ENCODE data around the gene SCARF2. TPM values are rescaled to one million over a fixed set of nuclear protein-coding genes. Genes with fewer than 3 reads are reported as not detected.
"Not testable (repeated sequence)": the region's sequence is repeated elsewhere in the genome, so short reads cannot be mapped to it uniquely, and the experiment has no call there.

Gene SCARF2, protein sequence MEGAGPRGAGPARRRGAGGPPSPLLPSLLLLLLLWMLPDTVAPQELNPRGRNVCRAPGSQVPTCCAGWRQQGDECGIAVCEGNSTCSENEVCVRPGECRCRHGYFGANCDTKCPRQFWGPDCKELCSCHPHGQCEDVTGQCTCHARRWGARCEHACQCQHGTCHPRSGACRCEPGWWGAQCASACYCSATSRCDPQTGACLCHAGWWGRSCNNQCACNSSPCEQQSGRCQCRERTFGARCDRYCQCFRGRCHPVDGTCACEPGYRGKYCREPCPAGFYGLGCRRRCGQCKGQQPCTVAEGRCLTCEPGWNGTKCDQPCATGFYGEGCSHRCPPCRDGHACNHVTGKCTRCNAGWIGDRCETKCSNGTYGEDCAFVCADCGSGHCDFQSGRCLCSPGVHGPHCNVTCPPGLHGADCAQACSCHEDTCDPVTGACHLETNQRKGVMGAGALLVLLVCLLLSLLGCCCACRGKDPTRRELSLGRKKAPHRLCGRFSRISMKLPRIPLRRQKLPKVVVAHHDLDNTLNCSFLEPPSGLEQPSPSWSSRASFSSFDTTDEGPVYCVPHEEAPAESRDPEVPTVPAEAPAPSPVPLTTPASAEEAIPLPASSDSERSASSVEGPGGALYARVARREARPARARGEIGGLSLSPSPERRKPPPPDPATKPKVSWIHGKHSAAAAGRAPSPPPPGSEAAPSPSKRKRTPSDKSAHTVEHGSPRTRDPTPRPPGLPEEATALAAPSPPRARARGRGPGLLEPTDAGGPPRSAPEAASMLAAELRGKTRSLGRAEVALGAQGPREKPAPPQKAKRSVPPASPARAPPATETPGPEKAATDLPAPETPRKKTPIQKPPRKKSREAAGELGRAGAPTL
- 0.18 and 0.39 TPM in 2 replicates for total RNA-seq (2014; rRNA removed; shearing (Covaris generic))

GRCh38 chr22:20437613-20438426, at the start of gene SCARF2:
Gene SCARF2, minus strand, starts transcription at chr22:20437825. Its CDS starts 71 bp downstream, at chr22:20437754.
- no peak for DNase-seq (ENCODE audit: low spot score)

DNA sequence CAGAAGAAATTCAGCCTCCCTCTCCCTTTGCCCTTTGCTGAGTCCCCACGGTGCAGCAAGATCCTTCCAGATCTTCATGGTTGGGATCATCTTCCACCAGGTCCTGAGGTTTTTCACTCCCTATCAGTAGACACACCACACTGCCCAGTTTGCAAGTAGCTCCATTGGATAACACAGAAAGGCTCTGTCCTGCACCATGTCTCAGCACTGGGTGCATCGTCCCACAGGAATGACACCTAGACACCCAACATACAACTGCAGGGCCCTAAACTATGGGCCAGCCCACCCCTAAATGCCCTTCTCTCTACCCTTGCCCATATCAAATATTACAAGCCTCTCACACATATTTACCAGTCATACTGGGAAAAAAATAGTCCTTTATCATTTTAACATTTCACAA, 48.6 kb upstream of the SCARF2 start:
- DNase-seq (ENCODE audit: low spot score): no peak

GRCh38 chr22:20484948-20485683, 47.5 kb upstream of the SCARF2 start:
- DNase-seq (ENCODE audit: low spot score): no peak

- no peak for DNase-seq (ENCODE audit: low spot score)
Measured at GRCh38 chr22:20483771-20484170, 46.1 kb upstream of the SCARF2 start.

DNA sequence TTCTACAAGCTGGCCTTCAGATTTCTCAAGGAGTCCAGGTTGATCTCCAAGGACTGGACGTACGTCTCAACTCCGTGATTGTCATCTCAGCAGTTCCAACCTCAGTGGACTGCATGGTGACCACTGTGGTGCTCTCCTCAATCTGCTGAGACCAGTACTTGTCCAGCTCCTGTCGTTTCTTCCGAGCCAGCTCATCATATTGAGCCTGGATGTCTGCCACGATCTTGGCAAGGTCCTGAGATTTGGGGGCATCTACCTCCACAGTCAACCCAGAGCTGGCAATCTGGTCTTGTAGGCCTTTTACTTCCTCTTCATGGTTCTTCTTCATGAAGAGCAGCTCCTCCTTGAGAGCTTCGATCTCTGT, 45.5 kb upstream of the SCARF2 start:
- DNase-seq (ENCODE audit: low spot score): not testable (repeated sequence)

DNA sequence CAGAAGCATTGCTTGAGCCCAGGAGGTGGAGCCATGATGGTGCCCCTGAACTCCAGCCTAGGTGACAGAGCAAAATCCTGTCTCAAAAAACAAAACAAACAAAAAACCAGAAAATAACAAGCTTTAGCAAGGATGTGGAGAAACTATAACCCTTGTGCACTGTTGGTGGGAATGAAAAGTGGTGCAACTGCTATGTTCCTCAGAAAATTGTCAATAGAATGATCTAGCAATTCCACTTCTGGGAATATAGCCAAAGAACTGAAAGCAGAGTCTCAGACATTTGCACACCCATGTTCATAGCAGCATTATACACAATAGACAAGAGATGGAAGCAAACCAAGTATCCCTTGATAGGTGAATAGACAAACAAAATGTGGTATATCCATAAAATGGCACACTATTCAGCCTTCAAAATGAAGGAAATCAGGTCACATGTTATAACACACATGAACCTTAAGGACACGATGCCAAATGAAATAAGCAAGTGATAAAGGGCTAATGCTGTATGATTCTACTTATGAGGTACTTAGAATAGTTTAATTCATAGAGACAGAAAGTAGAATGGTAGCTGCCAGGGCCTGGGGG, 42.1 kb upstream of the SCARF2 start:
- DNase-seq (ENCODE audit: low spot score): no peak

- not testable (repeated sequence) for DNase-seq (ENCODE audit: low spot score)
Measured at GRCh38 chr22:20478059-20478458, 40.4 kb upstream of the SCARF2 start.

GRCh38 chr22:20475569-20475968, 37.9 kb upstream of the SCARF2 start:
- DNase-seq (ENCODE audit: low spot score): not testable (repeated sequence)

DNA sequence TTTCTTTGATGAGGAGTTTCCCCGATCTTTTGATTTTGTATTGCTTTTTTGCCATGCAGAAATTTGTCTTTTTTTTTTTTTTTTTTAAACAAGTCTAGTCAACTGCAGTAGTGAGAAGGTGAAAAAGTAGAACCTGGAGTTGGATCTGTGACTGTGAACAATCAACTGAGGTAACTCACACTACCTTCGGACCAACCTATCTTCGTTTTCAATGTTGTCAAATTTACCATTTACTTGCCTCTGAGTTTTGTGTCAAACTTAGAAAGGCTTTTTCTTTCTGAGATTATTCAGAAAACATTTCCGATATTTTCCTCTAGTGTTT, 37.5 kb upstream of the SCARF2 start:
- DNase-seq (ENCODE audit: low spot score): no peak

GRCh38 chr22:20472629-20473442, 35.2 kb upstream of the SCARF2 start:
- DNase-seq (ENCODE audit: low spot score): no peak

- DNase-seq (ENCODE audit: low spot score): no peak
Measured at GRCh38 chr22:20471126-20471833, 33.7 kb upstream of the SCARF2 start.

GRCh38 chr22:20470525-20470924, 32.9 kb upstream of the SCARF2 start:
- DNase-seq (ENCODE audit: low spot score): not testable (repeated sequence)

DNA sequence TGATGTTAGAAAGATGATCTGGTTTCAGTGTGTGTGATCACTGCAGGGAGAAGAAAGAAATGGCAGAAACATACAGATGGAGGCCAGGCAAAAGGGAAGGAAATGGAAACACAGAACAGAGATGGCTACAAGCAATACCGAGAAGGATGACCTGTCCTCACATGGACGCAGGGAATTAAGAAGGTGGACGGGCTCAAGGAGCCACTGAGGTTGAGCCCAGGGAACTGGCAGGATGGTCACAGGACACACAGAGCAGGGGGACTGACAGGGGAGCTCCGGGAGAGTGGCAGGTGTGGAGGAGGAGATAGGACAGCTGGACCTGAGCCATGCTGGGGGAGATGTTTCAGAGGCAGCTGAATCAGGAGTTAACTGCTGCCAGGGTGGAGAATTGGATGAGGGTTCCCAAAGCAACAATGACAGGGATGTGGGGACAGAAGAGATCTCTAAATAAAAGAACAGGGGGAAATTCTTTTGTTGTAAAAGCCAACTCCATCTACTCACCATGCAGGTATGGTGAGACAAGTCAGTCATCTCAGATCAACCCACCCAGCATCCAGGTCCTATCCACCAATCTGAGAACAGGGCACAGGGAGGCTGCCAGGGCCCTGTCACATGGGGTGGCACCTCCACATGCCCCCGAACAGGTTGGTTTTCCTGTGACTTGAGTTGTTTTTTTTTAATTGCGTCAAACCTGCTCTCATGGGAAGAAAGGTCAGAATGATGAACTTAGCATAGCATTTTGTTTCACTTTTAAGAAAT, 31.7 kb upstream of the SCARF2 start:
- DNase-seq (ENCODE audit: low spot score): no peak

DNA sequence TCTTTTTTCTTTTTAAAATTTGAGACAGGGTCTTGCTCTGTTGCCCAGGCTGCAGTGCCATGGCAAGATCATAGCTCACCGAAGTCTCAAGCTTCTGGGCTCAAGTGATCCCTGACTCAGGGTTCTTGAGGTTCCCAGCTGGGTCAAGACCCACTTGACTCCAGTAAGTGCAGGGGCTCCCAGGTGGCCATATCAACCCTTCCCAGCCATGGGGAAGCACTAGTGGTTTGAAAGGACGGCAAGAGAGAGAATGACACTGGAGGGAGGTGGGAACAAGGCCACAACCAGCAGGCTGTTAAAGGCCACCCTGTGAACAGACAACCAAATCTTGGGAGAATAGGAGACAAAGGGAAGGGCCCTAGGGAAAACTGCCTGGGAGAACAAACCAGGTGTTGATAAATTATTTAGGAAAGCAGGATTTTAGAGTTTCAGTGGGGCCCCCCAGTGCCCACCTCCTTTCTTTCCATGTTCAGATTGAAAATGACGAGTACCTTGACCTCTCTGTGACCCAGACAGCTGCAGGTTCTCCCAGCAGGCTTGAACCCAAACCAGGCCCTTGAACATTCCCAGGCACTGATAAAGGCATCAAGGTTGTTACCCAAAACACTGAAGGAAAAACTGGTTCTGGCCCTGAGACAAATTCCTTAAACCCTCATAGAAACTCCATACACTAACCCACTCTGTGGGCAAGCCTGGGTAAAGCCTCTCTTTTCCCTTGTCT, 29.2 kb upstream of the SCARF2 start:
- DNase-seq (ENCODE audit: low spot score): no peak

DNA sequence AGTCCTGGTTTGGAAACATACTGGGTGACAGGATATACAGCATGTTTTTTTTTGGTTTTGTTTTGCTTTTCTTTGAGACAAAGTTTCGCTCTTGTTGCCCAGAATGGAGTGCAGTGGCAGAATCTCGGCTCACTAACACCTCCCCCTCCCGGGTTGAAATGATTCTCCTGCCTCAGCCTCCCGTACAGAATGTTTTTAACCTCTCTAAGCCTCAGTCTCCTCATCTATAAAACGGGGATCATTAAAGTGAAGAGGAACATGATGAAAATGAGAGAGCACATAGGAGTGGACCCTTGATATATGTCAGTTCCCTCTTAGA, 28.1 kb upstream of the SCARF2 start:
- no peak for DNase-seq (ENCODE audit: low spot score)

- no peak for DNase-seq (ENCODE audit: low spot score)
Measured at GRCh38 chr22:20464912-20465758, 27.5 kb upstream of the SCARF2 start.

DNA sequence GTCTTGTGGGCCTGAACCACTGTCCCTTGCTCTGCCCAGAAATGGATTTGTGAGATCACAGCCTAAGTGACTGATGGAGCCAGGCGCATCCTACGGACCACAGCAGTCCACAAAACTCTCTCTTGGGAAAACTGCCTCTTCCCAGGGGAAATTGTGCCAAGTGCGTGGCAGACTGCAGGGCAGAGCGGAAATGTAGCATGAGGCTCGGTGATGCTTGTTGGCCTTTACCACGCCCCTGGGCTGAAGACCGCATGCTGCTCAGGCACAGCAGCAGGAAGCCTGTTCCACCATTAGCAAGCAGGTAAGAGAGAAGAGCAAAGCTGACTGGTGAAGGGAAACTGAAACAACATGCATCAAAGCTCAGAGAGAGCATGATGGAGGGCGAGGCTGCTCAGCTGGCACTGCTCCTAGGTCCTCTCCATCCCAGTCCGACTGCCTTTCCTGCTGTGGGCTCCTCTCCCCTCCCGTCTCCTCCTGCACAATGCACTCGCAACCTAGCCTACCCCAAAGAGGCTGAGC, 26.5 kb upstream of the SCARF2 start:
- no peak for DNase-seq (ENCODE audit: low spot score)
